Upper lobe of left lung (tissue), 4 donors: ENCODE measurements around the gene CD69.

Source experiments
- POLR2A ChIP-seq, 4 donors: fragments of 450-650 bp; IDR thresholded peaks; one replicate each; pipeline ENCODE4 v1.5.1; 2016 to 2017; ENCODE audit warnings: antibody characterized with exemption in 4 of 4, mild to moderate bottlenecking in 2 of 4
- POLR2AphosphoS5 ChIP-seq, 2 donors: sonication (generic); formaldehyde crosslinking; IDR thresholded peaks; one replicate each; pipeline ENCODE4 v1.5.1; 2017; ENCODE audit warnings: antibody characterized with exemption in 2 of 2
- TF ChIP-seq, protein P1 (sequence below), 6 experiments: fragments of 450-650 bp in 4 of 6; fragments of 200-600 bp in 2 of 6; sonication (generic) in 2 of 6; IDR thresholded peaks; one replicate each; pipeline ENCODE4 v1.5.1; 2016 to 2019; ENCODE audit warnings: antibody characterized with exemption in 6 of 6

DNA sequence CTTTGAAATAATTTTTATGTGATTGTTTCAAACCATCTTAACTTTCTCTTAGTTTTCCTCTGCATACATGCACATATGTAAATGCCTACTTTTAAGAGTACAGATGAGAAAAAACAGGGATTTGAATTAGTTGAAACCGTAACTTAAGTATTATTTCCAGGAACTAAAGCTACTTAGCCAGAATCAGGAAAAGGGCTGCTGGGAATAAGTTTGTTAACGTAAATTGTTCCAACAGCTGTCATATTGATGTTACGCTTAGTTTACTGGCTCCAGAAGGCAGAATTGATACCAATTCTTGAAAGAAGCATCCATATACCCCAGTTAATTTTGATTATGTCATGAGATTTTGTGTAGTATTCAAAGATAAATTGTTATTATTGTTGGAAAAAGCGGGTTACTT is 48.6 kb upstream of the CD69 start:
- TF ChIP-seq, protein P1, sequence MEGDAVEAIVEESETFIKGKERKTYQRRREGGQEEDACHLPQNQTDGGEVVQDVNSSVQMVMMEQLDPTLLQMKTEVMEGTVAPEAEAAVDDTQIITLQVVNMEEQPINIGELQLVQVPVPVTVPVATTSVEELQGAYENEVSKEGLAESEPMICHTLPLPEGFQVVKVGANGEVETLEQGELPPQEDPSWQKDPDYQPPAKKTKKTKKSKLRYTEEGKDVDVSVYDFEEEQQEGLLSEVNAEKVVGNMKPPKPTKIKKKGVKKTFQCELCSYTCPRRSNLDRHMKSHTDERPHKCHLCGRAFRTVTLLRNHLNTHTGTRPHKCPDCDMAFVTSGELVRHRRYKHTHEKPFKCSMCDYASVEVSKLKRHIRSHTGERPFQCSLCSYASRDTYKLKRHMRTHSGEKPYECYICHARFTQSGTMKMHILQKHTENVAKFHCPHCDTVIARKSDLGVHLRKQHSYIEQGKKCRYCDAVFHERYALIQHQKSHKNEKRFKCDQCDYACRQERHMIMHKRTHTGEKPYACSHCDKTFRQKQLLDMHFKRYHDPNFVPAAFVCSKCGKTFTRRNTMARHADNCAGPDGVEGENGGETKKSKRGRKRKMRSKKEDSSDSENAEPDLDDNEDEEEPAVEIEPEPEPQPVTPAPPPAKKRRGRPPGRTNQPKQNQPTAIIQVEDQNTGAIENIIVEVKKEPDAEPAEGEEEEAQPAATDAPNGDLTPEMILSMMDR (IDR thresholded peaks at IDR 0.05) = no peak
- no peak for TF ChIP-seq POLR2A (IDR thresholded peaks at IDR 0.05)
- TF ChIP-seq POLR2AphosphoS5 (IDR thresholded peaks at IDR 0.05) = no peak
